Parathyroid adenoma (tissue), 2 donors: ENCODE measurements around the gene NGLY1.

Experiments used
- H2AFZ ChIP-seq: fragments of 300-600 bp; sonication (generic); one replicate; pipeline ENCODE4 v1.7.0; 2017; ENCODE audit warnings: antibody characterized with exemption, mild to moderate bottlenecking
- H3K27ac ChIP-seq: fragments of 300-600 bp; sonication (generic); one replicate; pipeline ENCODE4 v1.7.0; 2017
- H3K27me3 ChIP-seq: fragments of 300-600 bp; sonication (generic); one replicate; pipeline ENCODE4 v1.7.0; 2017; ENCODE audit warnings: low read length; ENCODE audit not compliant: control insufficient read depth, insufficient read depth
- H3K36me3 ChIP-seq: fragments of 300-600 bp; sonication (generic); one replicate; pipeline ENCODE4 v1.7.0; 2017; ENCODE audit warnings: low read length; ENCODE audit not compliant: control insufficient read depth, insufficient read depth
- H3K4me1 ChIP-seq: fragments of 300-600 bp; sonication (generic); one replicate; pipeline ENCODE4 v1.7.0; 2017; ENCODE audit warnings: control low read depth
- H3K4me2 ChIP-seq: fragments of 300-600 bp; sonication (generic); one replicate; pipeline ENCODE4 v1.7.0; 2017; ENCODE audit warnings: low read length
- H3K4me3 ChIP-seq: fragments of 300-600 bp; sonication (generic); one replicate; pipeline ENCODE4 v1.7.0; 2017; ENCODE audit warnings: low read depth, low read length
- H3K79me2 ChIP-seq: fragments of 300-600 bp; sonication (generic); one replicate; pipeline ENCODE4 v1.7.0; 2017; ENCODE audit warnings: control low read depth
- H3K9ac ChIP-seq: fragments of 300-600 bp; sonication (generic); one replicate; pipeline ENCODE4 v1.7.0; 2017; ENCODE audit warnings: mild to moderate bottlenecking
- H3K9me3 ChIP-seq: fragments of 300-600 bp; sonication (generic); one replicate; pipeline ENCODE4 v1.7.0; 2017; ENCODE audit warnings: low read length; ENCODE audit not compliant: control insufficient read depth
- TF ChIP-seq, protein P1 (sequence below): fragments of 300-600 bp; sonication (generic); IDR thresholded peaks from one replicate; pipeline ENCODE4 v1.7.0; 2017; ENCODE audit warnings: antibody characterized with exemption, mild to moderate bottlenecking
- donor health status: primary hyperparathyroidism.

Gene NGLY1

GRCh38 chr3:25724948-25725645 lies 58.1 kb downstream of the NGLY1 start:
- TF ChIP-seq, protein P1, sequence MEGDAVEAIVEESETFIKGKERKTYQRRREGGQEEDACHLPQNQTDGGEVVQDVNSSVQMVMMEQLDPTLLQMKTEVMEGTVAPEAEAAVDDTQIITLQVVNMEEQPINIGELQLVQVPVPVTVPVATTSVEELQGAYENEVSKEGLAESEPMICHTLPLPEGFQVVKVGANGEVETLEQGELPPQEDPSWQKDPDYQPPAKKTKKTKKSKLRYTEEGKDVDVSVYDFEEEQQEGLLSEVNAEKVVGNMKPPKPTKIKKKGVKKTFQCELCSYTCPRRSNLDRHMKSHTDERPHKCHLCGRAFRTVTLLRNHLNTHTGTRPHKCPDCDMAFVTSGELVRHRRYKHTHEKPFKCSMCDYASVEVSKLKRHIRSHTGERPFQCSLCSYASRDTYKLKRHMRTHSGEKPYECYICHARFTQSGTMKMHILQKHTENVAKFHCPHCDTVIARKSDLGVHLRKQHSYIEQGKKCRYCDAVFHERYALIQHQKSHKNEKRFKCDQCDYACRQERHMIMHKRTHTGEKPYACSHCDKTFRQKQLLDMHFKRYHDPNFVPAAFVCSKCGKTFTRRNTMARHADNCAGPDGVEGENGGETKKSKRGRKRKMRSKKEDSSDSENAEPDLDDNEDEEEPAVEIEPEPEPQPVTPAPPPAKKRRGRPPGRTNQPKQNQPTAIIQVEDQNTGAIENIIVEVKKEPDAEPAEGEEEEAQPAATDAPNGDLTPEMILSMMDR: no peak
- Histone ChIP-seq H3K79me2 (no peaks in the 10 kb centered on the region), H2AFZ (no peak overlapping the region), H3K36me3 (no peaks in the 10 kb centered on the region), H3K9me3 (no peaks in the 10 kb centered on the region), H3K4me3 (no peak overlapping the region), H3K4me2 (no peak overlapping the region), H3K27ac (no peak overlapping the region), H3K27me3 (no peaks in the 10 kb centered on the region), H3K9ac (no peak overlapping the region), H3K4me1 (no peaks in the 10 kb centered on the region)

DNA sequence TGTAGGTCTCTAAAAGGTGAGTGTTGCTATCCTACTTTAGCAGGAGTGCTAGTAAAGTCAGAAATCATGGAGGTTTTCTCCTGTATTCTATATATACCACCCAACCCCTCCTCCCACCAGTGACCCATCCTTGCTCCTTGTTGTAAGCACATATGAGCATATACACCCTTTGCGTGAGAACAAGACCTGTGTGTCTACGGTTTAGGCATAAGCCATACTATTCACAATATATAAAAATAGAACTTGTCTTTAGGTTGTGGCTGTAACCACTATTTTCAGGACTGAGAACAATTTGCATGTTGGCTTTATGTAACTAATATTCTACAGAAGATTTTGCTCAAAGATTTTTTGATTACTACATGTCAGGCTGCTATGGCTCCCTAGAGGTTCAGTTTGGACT lies 59.4 kb downstream of the NGLY1 start:
- Histone ChIP-seq H3K79me2 (no peaks in the 10 kb centered on the region), H3K36me3 (no peaks in the 10 kb centered on the region), H3K9ac (no peak overlapping the region), H3K9me3 (no peaks in the 10 kb centered on the region), H2AFZ (no peak overlapping the region), H3K27me3 (no peaks in the 10 kb centered on the region), H3K4me3 (no peak overlapping the region), H3K27ac (no peak overlapping the region), H3K4me1 (no peaks in the 10 kb centered on the region), H3K4me2 (no peak overlapping the region)
- TF ChIP-seq, protein P1: no peak

DNA sequence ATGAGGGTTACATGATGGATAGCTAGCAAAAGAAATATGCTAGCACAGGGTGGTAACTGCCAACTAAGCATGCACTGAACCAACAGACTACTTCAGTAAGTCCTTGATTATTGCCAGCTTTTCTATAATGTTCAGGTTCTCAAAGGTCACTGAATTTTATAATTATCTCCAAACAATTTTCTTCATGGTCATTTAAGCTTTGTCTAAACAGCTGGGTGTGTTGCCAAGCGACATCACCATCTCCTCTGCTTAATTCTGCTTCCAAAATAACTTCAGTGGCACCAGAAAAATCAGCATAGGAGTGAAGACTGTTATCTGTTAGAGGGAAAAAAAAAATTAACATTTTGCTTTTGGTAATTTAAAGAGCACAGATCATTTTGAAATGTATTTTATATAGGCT lies 63.9 kb downstream of the NGLY1 start:
- Histone ChIP-seq H3K9me3 (no peaks in the 10 kb centered on the region), H3K4me2 (no peak overlapping the region), H3K36me3 (no peaks in the 10 kb centered on the region), H3K4me1 (no peaks in the 10 kb centered on the region), H3K79me2 (no peaks in the 10 kb centered on the region), H3K27me3 (no peaks in the 10 kb centered on the region), H3K9ac (no peak overlapping the region), H3K27ac (no peak overlapping the region), H2AFZ (no peak overlapping the region), H3K4me3 (no peak overlapping the region)
- TF ChIP-seq, protein P1: no peak

- Histone ChIP-seq H3K9ac (no peak overlapping the region), H3K36me3 (no peaks in the 10 kb centered on the region), H3K9me3 (no peaks in the 10 kb centered on the region), H3K79me2 (no peaks in the 10 kb centered on the region), H3K27me3 (no peaks in the 10 kb centered on the region), H2AFZ (no peak overlapping the region), H3K4me3 (no peak overlapping the region), H3K4me1 (no peaks in the 10 kb centered on the region), H3K4me2 (no peak overlapping the region), H3K27ac (no peak overlapping the region)
- TF ChIP-seq, protein P1: no peak
These were observed 69.8 kb downstream of the NGLY1 start for GRCh38 chr3:25713341-25713985.

GRCh38 chr3:25711090-25711489 lies 72.2 kb downstream of the NGLY1 start:
- Histone ChIP-seq H3K27me3 (no peaks in the 10 kb centered on the region), H3K9me3 (no peaks in the 10 kb centered on the region), H2AFZ (no peak overlapping the region), H3K4me2 (no peak overlapping the region), H3K4me1 (no peaks in the 10 kb centered on the region), H3K36me3 (no peaks in the 10 kb centered on the region), H3K4me3 (no peak overlapping the region), H3K9ac (no peak overlapping the region), H3K79me2 (no peaks in the 10 kb centered on the region), H3K27ac (no peak overlapping the region)
- TF ChIP-seq, protein P1: no peak
